Measurements from ENCODE around the gene SLC16A3. TPM values are rescaled to one million over a fixed set of nuclear protein-coding genes. Genes with fewer than 3 reads are reported as not detected.

The SLC16A3 gene
- total RNA-seq, 1 donor from 2014 or later: 15.6 TPM

GRCh38 chr17:82287013-82287867, 58.4 kb downstream of the SLC16A3 start:
- peaks cover 3% of the 10 kb centered on the region for H3K4me1 Mint-ChIP-seq (ENCODE audit: low read depth, unreplicated experiment)
- H3K27ac Mint-ChIP-seq (ENCODE audit: unreplicated experiment): no peak overlapping the region
- no peak for DNase-seq
- H3K4me3 Mint-ChIP-seq (ENCODE audit: unreplicated experiment): no peak overlapping the region
- H3K27me3 Mint-ChIP-seq (ENCODE audit: unreplicated experiment): peaks cover 3% of the 10 kb centered on the region
- no peaks in the 10 kb centered on the region for H3K36me3 Mint-ChIP-seq (ENCODE audit: unreplicated experiment)
- no peak for TF ChIP-seq CTCF (IDR thresholded peaks at IDR 0.05; ENCODE audit: partially characterized antibody, unreplicated experiment)
- no peaks in the 10 kb centered on the region for H3K9me3 Mint-ChIP-seq (ENCODE audit: unreplicated experiment)

GRCh38 chr17:82287868-82288801, 59.3 kb downstream of the SLC16A3 start:
- peaks cover 3% of the 10 kb centered on the region for H3K4me1 Mint-ChIP-seq (ENCODE audit: low read depth, unreplicated experiment)
- no peak overlapping the region for H3K4me3 Mint-ChIP-seq (ENCODE audit: unreplicated experiment)
- no peak for DNase-seq
- no peaks in the 10 kb centered on the region for H3K9me3 Mint-ChIP-seq (ENCODE audit: unreplicated experiment)
- H3K27me3 Mint-ChIP-seq (ENCODE audit: unreplicated experiment): peaks cover 3% of the 10 kb centered on the region
- no peak overlapping the region for H3K27ac Mint-ChIP-seq (ENCODE audit: unreplicated experiment)
- no peaks in the 10 kb centered on the region for H3K36me3 Mint-ChIP-seq (ENCODE audit: unreplicated experiment)
- no peak for TF ChIP-seq CTCF (IDR thresholded peaks at IDR 0.05; ENCODE audit: partially characterized antibody, unreplicated experiment)

Small RNA genes within 50 kb of the gene (microRNA-seq; reads per million reads assigned to microRNA genes)
- not detected for gene MIR6787 (ENCODE audit: unreplicated experiment)

Other genes starting within 250 kb of the SLC16A3 start
- gene CENPX, start 206.2 kb upstream of the SLC16A3 start, total RNA-seq (ENCODE audit: unreplicated experiment): 59.9 TPM
- gene LRRC45, start 205.7 kb upstream of the SLC16A3 start, total RNA-seq (ENCODE audit: unreplicated experiment): 29.6 TPM
- 46.0 TPM for gene RAC3, start 197.4 kb upstream of the SLC16A3 start, total RNA-seq (ENCODE audit: unreplicated experiment)
- gene DCXR, start 191.3 kb upstream of the SLC16A3 start, total RNA-seq (ENCODE audit: unreplicated experiment): 89.5 TPM
- gene RFNG, start 177.2 kb upstream of the SLC16A3 start, total RNA-seq (ENCODE audit: unreplicated experiment): 50.8 TPM
- 115 TPM for gene GPS1, start 177.1 kb upstream of the SLC16A3 start, total RNA-seq (ENCODE audit: unreplicated experiment)
- gene DUS1L, start 163.2 kb upstream of the SLC16A3 start, total RNA-seq (ENCODE audit: unreplicated experiment): 122 TPM
- gene FASN, start 130.8 kb upstream of the SLC16A3 start, total RNA-seq (ENCODE audit: unreplicated experiment): 439 TPM
- 40.7 TPM for gene CCDC57, start 16.2 kb upstream of the SLC16A3 start, total RNA-seq (ENCODE audit: unreplicated experiment)
- 211 TPM for gene CSNK1D, start 44.7 kb downstream of the SLC16A3 start, total RNA-seq (ENCODE audit: unreplicated experiment)
- gene CD7, start 88.6 kb downstream of the SLC16A3 start, total RNA-seq (ENCODE audit: unreplicated experiment): 0.27 TPM
- 0.29 TPM for gene SECTM1, start 104.7 kb downstream of the SLC16A3 start, total RNA-seq (ENCODE audit: unreplicated experiment)
- gene TEX19, start 130.2 kb downstream of the SLC16A3 start, total RNA-seq (ENCODE audit: unreplicated experiment): not detected
- 7.2 TPM for gene UTS2R, start 142.7 kb downstream of the SLC16A3 start, total RNA-seq (ENCODE audit: unreplicated experiment)
- 58.7 TPM for gene HEXD, start 189.3 kb downstream of the SLC16A3 start, total RNA-seq (ENCODE audit: unreplicated experiment)
- 23.0 TPM for gene OGFOD3, start 189.5 kb downstream of the SLC16A3 start, total RNA-seq (ENCODE audit: unreplicated experiment)
- gene CYBC1, start 221.7 kb downstream of the SLC16A3 start, total RNA-seq (ENCODE audit: unreplicated experiment): 134 TPM
- 177 TPM for gene NARF, start 229.7 kb downstream of the SLC16A3 start, total RNA-seq (ENCODE audit: unreplicated experiment)

All from glutamatergic neuron (in vitro differentiated cells).